Fibroblast of lung (primary cell): ENCODE data around the gene SLC35C1.

Source experiments
- CTCF ChIP-seq, 2 donors: IDR thresholded peaks in 1 of 2; conservative IDR thresholded peaks in 1 of 2; 1 replicate in 1 of 2; 2 replicates in 1 of 2; pipeline ENCODE4 v1.5.1; 2011 to 2012; ENCODE audit warnings: low read length in 2 of 2, control low read depth in 1 of 2, inconsistent platforms in 1 of 2, low read depth in 1 of 2, mild to moderate bottlenecking in 1 of 2
- EZH2 ChIP-seq: IDR thresholded peaks from 2 replicates; pipeline ENCODE4 v1.5.1; 2012; ENCODE audit warnings: low read length, control low read depth, mild to moderate bottlenecking; ENCODE audit errors: missing control alignments

- no peak for TF ChIP-seq CTCF (conservative IDR thresholded peaks at IDR 0.05 in 1 of 2, IDR thresholded peaks at IDR 0.05 in 1 of 2; ENCODE audit: low read depth in 1 of 2, low read length in 2 of 2)
- TF ChIP-seq EZH2 = no peak
Observed at GRCh38 chr11:45801723-45802315, 3.1 kb upstream of the SLC35C1 start.
